ENCODE measurements around the gene FSCN2.

DNA sequence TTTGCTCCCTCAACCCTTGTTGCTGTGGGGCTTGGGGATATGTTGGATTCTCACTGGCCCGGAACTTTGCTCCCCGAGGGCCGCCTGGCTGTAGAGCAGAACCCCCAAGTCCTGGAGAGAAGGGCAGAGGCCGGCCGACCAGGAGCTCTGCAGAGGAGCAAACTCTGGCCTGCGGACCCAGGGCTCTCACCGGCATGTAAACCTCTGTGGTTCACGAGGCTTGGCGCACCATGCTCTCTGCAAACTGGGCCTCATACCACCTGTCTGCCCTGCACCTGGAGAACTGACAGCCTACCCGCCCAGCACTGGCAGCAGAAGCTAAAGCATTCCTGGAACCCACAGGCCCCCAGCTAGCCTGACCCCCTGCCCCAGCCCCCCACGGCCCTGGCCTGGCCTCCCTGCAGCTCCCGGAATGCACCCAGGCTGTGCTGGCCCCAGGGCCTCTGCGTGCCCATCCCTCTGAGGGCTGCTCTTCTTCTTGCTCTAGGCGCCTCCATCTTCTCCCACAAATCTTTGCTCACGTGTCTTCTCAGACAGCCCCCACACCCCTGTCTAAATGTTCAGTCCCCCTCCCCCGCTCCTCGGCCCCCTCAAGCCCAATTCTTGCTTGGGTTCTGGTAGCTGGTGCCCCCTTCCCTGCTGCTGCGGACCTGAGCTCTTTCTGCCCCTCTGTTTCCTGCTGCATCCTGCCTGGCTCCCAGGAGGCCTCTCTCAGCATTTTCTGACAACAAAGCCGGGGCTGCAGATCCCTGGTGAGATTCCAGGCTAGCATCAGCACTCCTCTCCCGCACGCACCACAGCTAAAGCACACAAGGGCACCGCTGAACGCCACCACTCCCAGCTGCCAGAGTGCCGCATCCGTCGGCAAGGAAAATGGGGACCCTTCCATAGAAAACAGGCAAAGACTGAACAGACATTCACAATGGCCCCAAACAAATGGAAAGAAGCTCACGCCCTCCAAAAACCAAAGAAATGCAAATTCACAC, 38.9 kb upstream of the FSCN2 start:
- TF ChIP-seq, protein P1, sequence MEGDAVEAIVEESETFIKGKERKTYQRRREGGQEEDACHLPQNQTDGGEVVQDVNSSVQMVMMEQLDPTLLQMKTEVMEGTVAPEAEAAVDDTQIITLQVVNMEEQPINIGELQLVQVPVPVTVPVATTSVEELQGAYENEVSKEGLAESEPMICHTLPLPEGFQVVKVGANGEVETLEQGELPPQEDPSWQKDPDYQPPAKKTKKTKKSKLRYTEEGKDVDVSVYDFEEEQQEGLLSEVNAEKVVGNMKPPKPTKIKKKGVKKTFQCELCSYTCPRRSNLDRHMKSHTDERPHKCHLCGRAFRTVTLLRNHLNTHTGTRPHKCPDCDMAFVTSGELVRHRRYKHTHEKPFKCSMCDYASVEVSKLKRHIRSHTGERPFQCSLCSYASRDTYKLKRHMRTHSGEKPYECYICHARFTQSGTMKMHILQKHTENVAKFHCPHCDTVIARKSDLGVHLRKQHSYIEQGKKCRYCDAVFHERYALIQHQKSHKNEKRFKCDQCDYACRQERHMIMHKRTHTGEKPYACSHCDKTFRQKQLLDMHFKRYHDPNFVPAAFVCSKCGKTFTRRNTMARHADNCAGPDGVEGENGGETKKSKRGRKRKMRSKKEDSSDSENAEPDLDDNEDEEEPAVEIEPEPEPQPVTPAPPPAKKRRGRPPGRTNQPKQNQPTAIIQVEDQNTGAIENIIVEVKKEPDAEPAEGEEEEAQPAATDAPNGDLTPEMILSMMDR (conservative IDR thresholded peaks at IDR 0.05), result no peak
- no peak for TF ChIP-seq EZH2 (IDR thresholded peaks at IDR 0.05; ENCODE audit: low read depth)
